Omental fat pad (tissue), 4 donors: ENCODE measurements around the gene REEP1. TPM values are rescaled to one million over a fixed set of nuclear protein-coding genes. Genes with fewer than 3 reads are reported as not detected.

Experiments
- ATAC-seq: fragments of 150-250 bp; one replicate; pipeline ENCODE4 v1.9.1; 2016; ENCODE audit warnings: mild to moderate bottlenecking, moderate library complexity; ENCODE audit not compliant: low FRiP score
- DNase-seq: peaks from one replicate; pipeline ENCODE4 v3.0.0-alpha.2; 2019; ENCODE audit warnings: low spot score
- CTCF ChIP-seq, 3 donors: fragments of 450-650 bp; IDR thresholded peaks; one replicate each; pipeline ENCODE4 v1.5.1; 2016 to 2017; ENCODE audit warnings: antibody characterized with exemption in 3 of 3, mild to moderate bottlenecking in 3 of 3, moderate library complexity in 2 of 3
- total RNA-seq, 4 donors: library from RNA; depleted of rRNA; stranded (reverse); fragments of >200 nt; gene quantifications; one replicate each; pipeline ENCODE4 v1.1.0, GENCODE V29; 2016

REEP1 gene
- total RNA-seq, 4 donors from 2014 or later: 2.5 to 15.4 (median 4.3) TPM

GRCh38 chr2:86271248-86271647 lies 66.2 kb downstream of the REEP1 start:
- no peak for TF ChIP-seq CTCF (IDR thresholded peaks at IDR 0.05)
- no peak for DNase-seq
- no peak for ATAC-seq

GRCh38 chr2:86263956-86264355 lies 73.5 kb downstream of the REEP1 start:
- ATAC-seq: no peak
- no peak for TF ChIP-seq CTCF (IDR thresholded peaks at IDR 0.05)
- no peak for DNase-seq

DNA sequence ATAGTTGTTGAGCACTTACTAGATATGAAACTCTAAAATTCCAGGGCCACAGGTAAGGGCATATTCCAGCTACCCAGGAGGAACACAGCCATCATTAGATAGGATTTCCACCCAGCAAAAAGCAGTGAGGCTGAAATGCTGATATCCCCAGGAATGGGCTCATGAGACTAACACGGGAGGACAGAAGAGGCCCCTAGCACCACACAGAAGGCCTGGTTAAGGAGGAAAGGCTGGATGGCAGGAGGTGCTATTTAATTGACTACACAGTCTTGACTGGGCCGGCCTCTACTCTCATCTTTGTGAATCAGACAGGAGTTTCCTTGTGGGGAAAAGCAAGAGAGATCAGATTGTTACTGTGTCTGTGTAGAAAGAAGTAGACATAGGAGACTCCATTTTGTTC lies 76.4 kb downstream of the REEP1 start:
- DNase-seq (no peak), ATAC-seq (no peak)
- TF ChIP-seq CTCF (IDR thresholded peaks at IDR 0.05): no peak

- ATAC-seq: no peak
Observed at GRCh38 chr2:86258106-86258505, 79.3 kb downstream of the REEP1 start.

DNA sequence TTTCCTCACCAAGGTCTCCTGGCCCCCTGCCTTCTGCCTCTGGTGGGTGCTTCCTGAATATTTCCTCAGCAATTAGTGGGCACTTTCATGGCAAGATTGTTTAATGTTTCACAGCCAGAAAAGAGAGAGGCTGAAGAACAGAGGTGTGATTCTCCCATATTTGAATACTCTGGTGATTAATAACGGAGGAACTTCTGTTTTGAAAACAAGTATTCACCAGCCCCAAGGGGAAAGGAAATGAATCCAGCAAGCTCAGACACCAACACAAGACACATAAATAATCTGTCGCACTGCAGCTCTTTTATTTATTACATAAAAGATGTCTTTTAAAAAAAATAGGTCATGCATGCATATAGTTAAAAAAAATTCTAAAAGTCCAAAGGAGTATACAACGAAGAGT lies 80.4 kb downstream of the REEP1 start:
- no peak for TF ChIP-seq CTCF (IDR thresholded peaks at IDR 0.05)
- DNase-seq (no peak), ATAC-seq (no peak)

More at GRCh38 chr2:86258106-86258505, 79.3 kb downstream of the REEP1 start:
- TF ChIP-seq CTCF (IDR thresholded peaks at IDR 0.05): no peak
- DNase-seq: no peak

DNA sequence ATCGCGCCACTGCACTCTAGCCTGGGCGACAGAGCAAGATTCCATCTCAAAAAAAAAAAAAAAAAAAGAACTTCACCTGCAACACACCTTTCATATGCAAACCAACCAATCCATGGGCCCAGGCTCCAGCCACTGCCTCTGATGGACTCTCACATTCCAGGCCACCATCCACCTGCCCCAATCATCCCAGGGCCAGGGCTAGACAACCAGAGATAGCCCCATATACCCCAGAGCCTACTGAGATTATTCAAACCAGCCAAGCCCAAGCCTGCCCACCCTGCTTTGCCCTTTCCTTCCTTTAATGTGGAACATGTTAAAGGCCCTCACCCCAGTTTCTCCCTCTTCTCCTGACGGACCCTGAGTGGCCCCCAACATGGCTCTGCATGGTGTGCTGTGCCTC lies 81.1 kb downstream of the REEP1 start:
- DNase-seq (no peak), ATAC-seq (no peak)
- TF ChIP-seq CTCF (IDR thresholded peaks at IDR 0.05): no peak

GRCh38 chr2:86254576-86255538 lies 82.6 kb downstream of the REEP1 start:
- no peak for ATAC-seq
- no peak for TF ChIP-seq CTCF (IDR thresholded peaks at IDR 0.05)

More at GRCh38 chr2:86254576-86255538, 82.6 kb downstream of the REEP1 start:
- no peak for DNase-seq
